GM23338 (cell line): ENCODE data around the gene FOXP1. TPM values are rescaled to one million over a fixed set of nuclear protein-coding genes. Genes with fewer than 3 reads are reported as not detected.

ENCODE experiments used
- ATAC-seq: fragments of 200-7000 bp; cut with Tn5 transposase; 3 replicates; pipeline ENCODE4 v1.9.1; 2020
- DNase-seq: peaks from one replicate; pipeline ENCODE4 v3.0.0-alpha.2; 2015; ENCODE audit warnings: low spot score
- H2AFZ ChIP-seq: fragments of 200-600 bp; sonication (generic); 2 replicates; pipeline ENCODE4 v1.8.0; 2016; ENCODE audit warnings: antibody characterized with exemption, mild to moderate bottlenecking, moderate library complexity
- H3F3A ChIP-seq: fragments of 200-600 bp; sonication (generic); replicated peaks from 2 replicates; pipeline ENCODE4 v1.8.0; 2017; ENCODE audit warnings: antibody characterized with exemption, mixed run types, low read depth
- H3K27ac ChIP-seq: fragments of 200-600 bp; sonication (generic); 2 replicates; pipeline ENCODE4 v1.6.1; 2016; ENCODE audit warnings: low read depth
- H3K27me3 ChIP-seq: fragments of 200-600 bp; sonication (generic); 2 replicates; pipeline ENCODE4 v1.8.0; 2016; ENCODE audit warnings: mild to moderate bottlenecking, mixed run types, moderate library complexity; ENCODE audit not compliant: insufficient read depth
- H3K36me3 ChIP-seq: fragments of 200-600 bp; sonication (generic); 2 replicates; pipeline ENCODE4 v1.8.0; 2016; ENCODE audit warnings: mild to moderate bottlenecking; ENCODE audit not compliant: insufficient read depth
- H3K4me1 ChIP-seq: fragments of 200-600 bp; sonication (generic); 2 replicates; pipeline ENCODE4 v1.8.0; 2016; ENCODE audit warnings: mild to moderate bottlenecking, moderate library complexity; ENCODE audit not compliant: insufficient read depth
- H3K4me2 ChIP-seq: fragments of 200-600 bp; sonication (generic); 2 replicates; pipeline ENCODE4 v1.7.1; 2017; ENCODE audit warnings: mixed run types
- H3K4me3 ChIP-seq: fragments of 200-600 bp; sonication (generic); 2 replicates; pipeline ENCODE4 v1.6.1; 2016; ENCODE audit warnings: mixed run types
- H3K79me2 ChIP-seq: fragments of 200-600 bp; sonication (generic); replicated peaks from 2 replicates; pipeline ENCODE4 v1.8.0; 2017; ENCODE audit warnings: mild to moderate bottlenecking; ENCODE audit not compliant: insufficient read depth
- H3K9me2 ChIP-seq: fragments of 200-600 bp; sonication (generic); 2 replicates; pipeline ENCODE4 v1.8.0; 2017; ENCODE audit not compliant: insufficient read depth
- H4K20me1 ChIP-seq: fragments of 200-600 bp; sonication (generic); replicated peaks from 2 replicates; pipeline ENCODE4 v1.8.0; 2017; ENCODE audit warnings: mild to moderate bottlenecking; ENCODE audit not compliant: insufficient read depth
- H3K27ac Mint-ChIP-seq: 2 replicates; pipeline ENCODE4 v1.8.0; 2020; ENCODE audit warnings: inconsistent platforms, mild to moderate bottlenecking, moderate library complexity, mixed read lengths
- H3K27me3 Mint-ChIP-seq: 3 replicates; pipeline ENCODE4 v1.8.0; 2022; ENCODE audit warnings: low read depth, mild to moderate bottlenecking, moderate library complexity, mixed read lengths, inconsistent platforms; ENCODE audit not compliant: insufficient read depth, poor library complexity
- H3K36me3 Mint-ChIP-seq: 3 replicates; pipeline ENCODE4 v1.8.0; 2021; ENCODE audit warnings: low read depth, mild to moderate bottlenecking, inconsistent platforms, moderate library complexity, mixed read lengths
- H3K4me1 Mint-ChIP-seq: 3 replicates; pipeline ENCODE4 v1.8.0; 2020; ENCODE audit warnings: mild to moderate bottlenecking, inconsistent platforms, mixed read lengths
- H3K4me3 Mint-ChIP-seq: 3 replicates; pipeline ENCODE4 v1.8.0; 2021; ENCODE audit warnings: moderate library complexity, mild to moderate bottlenecking, inconsistent platforms, mixed read lengths
- H3K9me3 Mint-ChIP-seq: 3 replicates; pipeline ENCODE4 v1.8.0; 2020; ENCODE audit warnings: moderate library complexity, mild to moderate bottlenecking, inconsistent platforms, mixed read lengths
- CREB1 ChIP-seq: fragments of 250-450 bp; sonication (Bioruptor Pico); IDR thresholded peaks from 2 replicates; pipeline ENCODE4 v1.5.0; 2020; ENCODE audit warnings: low read depth, mild to moderate bottlenecking, moderate library complexity
- EZH2phosphoT487 ChIP-seq: fragments of 200-600 bp; sonication (generic); IDR thresholded peaks from one replicate; pipeline ENCODE4 v1.8.1; 2018; ENCODE audit warnings: antibody characterized with exemption; ENCODE audit not compliant: unreplicated experiment
- NANOG ChIP-seq: IDR thresholded peaks from 2 replicates; pipeline ENCODE4 v1.6.1; 2016; ENCODE audit warnings: antibody characterized with exemption, borderline replicate concordance
- POLR2AphosphoS5 ChIP-seq: IDR thresholded peaks from 2 replicates; pipeline ENCODE4 v1.6.1; 2016; ENCODE audit warnings: antibody characterized with exemption, low read depth
- STAT1 ChIP-seq: IDR thresholded peaks from one replicate; pipeline ENCODE4 v1.6.1; 2016; ENCODE audit warnings: antibody characterized with exemption; ENCODE audit not compliant: unreplicated experiment
- ZNF114 ChIP-seq: fragments of 250-450 bp; sonication (Bioruptor Pico); IDR thresholded peaks from 2 replicates; pipeline ENCODE4 v1.5.0; 2020; ENCODE audit warnings: mild to moderate bottlenecking, moderate library complexity
- polyA plus RNA-seq: library from polyadenylated mRNA; unstranded; fragments of >200 nt; fragmentation: Nextera tagmentation; extraction: Ambion mirVana; gene quantifications from 2 replicates; pipeline ENCODE4 v1.2.1, GENCODE V29; 2016
- total RNA-seq: library from RNA; depleted of rRNA; stranded (reverse); fragments of >200 nt; shearing (Covaris generic); gene quantifications from 2 replicates; pipeline ENCODE4 v1.2.3, GENCODE V29; 2014
- TF ChIP-seq, protein P1 (sequence below), 2 experiments: fragments of 200-600 bp in 1 of 2; sonication (generic) in 1 of 2; conservative IDR thresholded peaks; 2 replicates each; pipeline versions ENCODE4 v1.5.1 to v1.6.1; 2016 to 2017; ENCODE audit warnings: antibody characterized with exemption in 2 of 2, low read depth in 2 of 2, mild to moderate bottlenecking in 2 of 2, moderate library complexity in 1 of 2
- TF ChIP-seq, protein P2 (sequence below): IDR thresholded peaks from one replicate; pipeline ENCODE4 v1.6.1; 2018; ENCODE audit warnings: antibody characterized with exemption; ENCODE audit not compliant: unreplicated experiment
- TF ChIP-seq, protein P3 (sequence below): IDR thresholded peaks from 2 replicates; pipeline ENCODE4 v1.6.1; 2016; ENCODE audit warnings: antibody characterized with exemption

FOXP1 gene
- total and polyA plus RNA-seq, 2 experiments from 2014 or later, result 32.9 to 35.5 TPM

DNA sequence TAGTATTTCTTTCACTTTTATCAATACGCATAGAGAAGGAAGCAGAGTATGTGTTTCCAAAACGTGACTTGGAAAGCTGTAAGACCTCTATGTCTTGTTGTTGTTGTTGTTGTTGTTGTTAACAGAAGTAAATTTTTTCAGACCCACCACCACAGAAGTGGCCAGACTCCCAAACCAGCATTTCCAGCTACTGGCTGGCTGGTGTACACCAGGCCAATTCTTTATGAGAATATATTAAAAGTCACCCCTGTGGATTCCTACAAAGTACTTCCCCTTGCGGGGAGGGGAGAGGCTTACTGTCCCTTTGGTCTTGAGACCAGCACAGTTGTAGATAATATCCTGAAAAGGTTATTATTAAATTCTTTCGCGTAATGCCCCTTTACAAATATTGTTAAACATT, 1.6 kb upstream of the FOXP1 start (continued):
- TF ChIP-seq, protein P1, sequence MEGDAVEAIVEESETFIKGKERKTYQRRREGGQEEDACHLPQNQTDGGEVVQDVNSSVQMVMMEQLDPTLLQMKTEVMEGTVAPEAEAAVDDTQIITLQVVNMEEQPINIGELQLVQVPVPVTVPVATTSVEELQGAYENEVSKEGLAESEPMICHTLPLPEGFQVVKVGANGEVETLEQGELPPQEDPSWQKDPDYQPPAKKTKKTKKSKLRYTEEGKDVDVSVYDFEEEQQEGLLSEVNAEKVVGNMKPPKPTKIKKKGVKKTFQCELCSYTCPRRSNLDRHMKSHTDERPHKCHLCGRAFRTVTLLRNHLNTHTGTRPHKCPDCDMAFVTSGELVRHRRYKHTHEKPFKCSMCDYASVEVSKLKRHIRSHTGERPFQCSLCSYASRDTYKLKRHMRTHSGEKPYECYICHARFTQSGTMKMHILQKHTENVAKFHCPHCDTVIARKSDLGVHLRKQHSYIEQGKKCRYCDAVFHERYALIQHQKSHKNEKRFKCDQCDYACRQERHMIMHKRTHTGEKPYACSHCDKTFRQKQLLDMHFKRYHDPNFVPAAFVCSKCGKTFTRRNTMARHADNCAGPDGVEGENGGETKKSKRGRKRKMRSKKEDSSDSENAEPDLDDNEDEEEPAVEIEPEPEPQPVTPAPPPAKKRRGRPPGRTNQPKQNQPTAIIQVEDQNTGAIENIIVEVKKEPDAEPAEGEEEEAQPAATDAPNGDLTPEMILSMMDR (conservative IDR thresholded peaks at IDR 0.05; ENCODE audit: low read depth in 2 of 2), result no peak
- TF ChIP-seq, protein P2, sequence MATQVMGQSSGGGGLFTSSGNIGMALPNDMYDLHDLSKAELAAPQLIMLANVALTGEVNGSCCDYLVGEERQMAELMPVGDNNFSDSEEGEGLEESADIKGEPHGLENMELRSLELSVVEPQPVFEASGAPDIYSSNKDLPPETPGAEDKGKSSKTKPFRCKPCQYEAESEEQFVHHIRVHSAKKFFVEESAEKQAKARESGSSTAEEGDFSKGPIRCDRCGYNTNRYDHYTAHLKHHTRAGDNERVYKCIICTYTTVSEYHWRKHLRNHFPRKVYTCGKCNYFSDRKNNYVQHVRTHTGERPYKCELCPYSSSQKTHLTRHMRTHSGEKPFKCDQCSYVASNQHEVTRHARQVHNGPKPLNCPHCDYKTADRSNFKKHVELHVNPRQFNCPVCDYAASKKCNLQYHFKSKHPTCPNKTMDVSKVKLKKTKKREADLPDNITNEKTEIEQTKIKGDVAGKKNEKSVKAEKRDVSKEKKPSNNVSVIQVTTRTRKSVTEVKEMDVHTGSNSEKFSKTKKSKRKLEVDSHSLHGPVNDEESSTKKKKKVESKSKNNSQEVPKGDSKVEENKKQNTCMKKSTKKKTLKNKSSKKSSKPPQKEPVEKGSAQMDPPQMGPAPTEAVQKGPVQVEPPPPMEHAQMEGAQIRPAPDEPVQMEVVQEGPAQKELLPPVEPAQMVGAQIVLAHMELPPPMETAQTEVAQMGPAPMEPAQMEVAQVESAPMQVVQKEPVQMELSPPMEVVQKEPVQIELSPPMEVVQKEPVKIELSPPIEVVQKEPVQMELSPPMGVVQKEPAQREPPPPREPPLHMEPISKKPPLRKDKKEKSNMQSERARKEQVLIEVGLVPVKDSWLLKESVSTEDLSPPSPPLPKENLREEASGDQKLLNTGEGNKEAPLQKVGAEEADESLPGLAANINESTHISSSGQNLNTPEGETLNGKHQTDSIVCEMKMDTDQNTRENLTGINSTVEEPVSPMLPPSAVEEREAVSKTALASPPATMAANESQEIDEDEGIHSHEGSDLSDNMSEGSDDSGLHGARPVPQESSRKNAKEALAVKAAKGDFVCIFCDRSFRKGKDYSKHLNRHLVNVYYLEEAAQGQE, result no peak

DNA sequence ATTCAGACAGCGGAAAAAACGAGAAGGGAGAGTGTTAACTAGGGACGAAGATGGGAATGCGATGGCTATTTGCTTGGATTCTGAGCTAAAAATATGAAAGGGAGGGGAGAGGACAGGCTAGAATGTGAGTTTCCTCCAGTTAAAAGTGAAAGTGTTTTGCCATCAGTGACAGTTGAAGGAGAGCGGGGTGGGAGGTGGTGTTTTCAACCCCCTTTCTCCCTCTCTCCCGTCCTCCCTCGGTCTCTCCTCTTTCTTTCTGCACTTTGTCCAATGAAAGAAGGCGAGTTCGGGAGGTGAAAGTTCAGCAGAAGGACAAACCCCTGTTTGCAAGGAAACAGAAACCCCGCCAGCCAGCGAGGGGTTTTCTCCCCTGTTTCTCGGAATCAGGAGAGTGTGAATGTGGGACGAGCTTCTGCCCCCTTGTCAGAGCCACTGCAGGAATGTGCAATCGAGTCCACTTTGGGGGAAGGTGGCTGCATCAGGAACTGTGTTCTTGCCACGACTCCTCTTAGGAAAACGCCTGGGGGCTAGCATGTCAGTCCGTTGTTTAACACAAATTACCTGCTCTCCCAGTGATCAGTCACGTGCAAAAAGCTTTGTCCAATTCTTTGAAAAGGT, 975 bp upstream of the FOXP1 start:
- peak overlapping the region; percentile 44 for H3K27ac Mint-ChIP-seq
- H3K4me3 Mint-ChIP-seq, result peak overlapping the region; percentile 85
- H3K27me3 ChIP-seq, result peaks cover 31% of the 10 kb centered on the region
- H2AFZ ChIP-seq, result peak overlapping the region; percentile 97
- no peaks in the 10 kb centered on the region for H3K9me2 ChIP-seq
- H4K20me1 ChIP-seq, result no peaks in the 10 kb centered on the region
- ATAC-seq (peak; percentile 2), DNase-seq (peak; percentile 59)
- H3K79me2 ChIP-seq, result no peaks in the 10 kb centered on the region; the same call in 1 of the 2 replicates
- peak overlapping the region; percentile 91 for H3K4me2 ChIP-seq
- no peaks in the 10 kb centered on the region for H3K36me3 ChIP-seq
- H3K9me3 Mint-ChIP-seq, result peaks cover 9% of the 10 kb centered on the region
- H3K4me3 ChIP-seq, result peak overlapping the region; percentile 80
- H3K36me3 Mint-ChIP-seq, result no peaks in the 10 kb centered on the region; the same call in 2 of the 3 replicates
- peaks cover 27% of the 10 kb centered on the region for H3K4me1 ChIP-seq
- peak overlapping the region; percentile 91 for H3K27ac ChIP-seq
- H3K4me1 Mint-ChIP-seq, result peaks cover 25% of the 10 kb centered on the region
- peaks cover 34% of the 10 kb centered on the region for H3K27me3 Mint-ChIP-seq
- no peaks in the 10 kb centered on the region; the same call in 1 of the 2 replicates for H3F3A ChIP-seq
- TF ChIP-seq NANOG, result no peak
- no peak for TF ChIP-seq EZH2phosphoT487
- no peak for TF ChIP-seq CREB1 (CRISPR knock-in tag)
- TF ChIP-seq STAT1, result no peak
- TF ChIP-seq, protein P2, result no peak
- TF ChIP-seq, protein P3, sequence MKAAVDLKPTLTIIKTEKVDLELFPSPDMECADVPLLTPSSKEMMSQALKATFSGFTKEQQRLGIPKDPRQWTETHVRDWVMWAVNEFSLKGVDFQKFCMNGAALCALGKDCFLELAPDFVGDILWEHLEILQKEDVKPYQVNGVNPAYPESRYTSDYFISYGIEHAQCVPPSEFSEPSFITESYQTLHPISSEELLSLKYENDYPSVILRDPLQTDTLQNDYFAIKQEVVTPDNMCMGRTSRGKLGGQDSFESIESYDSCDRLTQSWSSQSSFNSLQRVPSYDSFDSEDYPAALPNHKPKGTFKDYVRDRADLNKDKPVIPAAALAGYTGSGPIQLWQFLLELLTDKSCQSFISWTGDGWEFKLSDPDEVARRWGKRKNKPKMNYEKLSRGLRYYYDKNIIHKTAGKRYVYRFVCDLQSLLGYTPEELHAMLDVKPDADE, result no peak
- no peak for TF ChIP-seq ZNF114 (CRISPR knock-in tag)
- no peak; the same call in 1 of the 2 replicates for TF ChIP-seq POLR2AphosphoS5
